Measurements from ENCODE around the gene SLC46A1.

Gene SLC46A1

DNA sequence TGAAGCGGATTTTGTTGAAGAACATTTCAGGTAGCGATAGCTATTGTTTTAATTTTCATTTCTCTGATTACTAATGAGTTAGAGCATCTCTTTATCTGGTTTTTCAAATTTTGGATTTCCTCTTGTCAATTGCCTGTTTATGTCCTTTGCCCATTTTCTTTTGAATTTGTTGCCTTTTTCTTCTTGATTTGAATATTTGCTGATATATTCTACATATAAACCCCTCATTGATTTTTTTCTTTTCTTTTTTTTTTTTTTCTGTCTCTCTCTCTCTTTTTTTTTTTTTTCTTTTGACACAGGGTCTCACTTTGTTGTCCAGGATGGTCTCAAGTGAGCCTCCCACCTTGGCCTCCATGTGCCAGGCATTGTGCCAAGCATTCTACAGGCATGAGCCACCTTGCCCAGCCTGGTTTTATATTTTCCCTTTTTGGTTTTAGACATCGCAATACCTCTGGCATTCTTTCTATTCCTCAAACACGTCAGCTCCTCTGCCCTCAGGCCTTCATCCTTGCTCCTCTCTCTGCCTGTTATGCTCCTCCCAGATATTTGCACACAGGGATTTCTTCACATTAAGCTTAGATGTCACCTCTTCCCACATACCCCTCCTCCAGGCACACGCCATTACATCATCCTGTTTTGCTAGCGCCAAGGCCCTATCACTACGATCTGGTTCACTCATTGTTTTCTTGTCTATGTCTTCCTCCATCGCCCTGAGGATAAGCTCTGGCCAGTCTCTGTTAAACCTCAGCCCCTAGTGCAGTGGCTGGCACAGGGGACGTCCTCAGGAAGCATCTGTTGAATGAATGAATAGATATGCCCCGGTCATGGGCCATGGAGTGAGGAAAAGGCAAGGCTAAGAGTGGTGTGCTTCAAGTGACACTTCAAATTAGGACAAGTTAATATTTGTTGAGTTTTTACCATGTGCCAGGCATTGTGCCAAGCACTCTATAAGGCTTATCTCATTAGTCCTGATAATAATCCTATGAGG lies 25.9 kb downstream of the SLC46A1 start:
- no peak for DNase-seq

- no peak for DNase-seq
Measured at GRCh38 chr17:28372945-28373274, 33.1 kb downstream of the SLC46A1 start.

- DNase-seq: no peak
Measured at GRCh38 chr17:28372203-28372944, 33.6 kb downstream of the SLC46A1 start.

DNA sequence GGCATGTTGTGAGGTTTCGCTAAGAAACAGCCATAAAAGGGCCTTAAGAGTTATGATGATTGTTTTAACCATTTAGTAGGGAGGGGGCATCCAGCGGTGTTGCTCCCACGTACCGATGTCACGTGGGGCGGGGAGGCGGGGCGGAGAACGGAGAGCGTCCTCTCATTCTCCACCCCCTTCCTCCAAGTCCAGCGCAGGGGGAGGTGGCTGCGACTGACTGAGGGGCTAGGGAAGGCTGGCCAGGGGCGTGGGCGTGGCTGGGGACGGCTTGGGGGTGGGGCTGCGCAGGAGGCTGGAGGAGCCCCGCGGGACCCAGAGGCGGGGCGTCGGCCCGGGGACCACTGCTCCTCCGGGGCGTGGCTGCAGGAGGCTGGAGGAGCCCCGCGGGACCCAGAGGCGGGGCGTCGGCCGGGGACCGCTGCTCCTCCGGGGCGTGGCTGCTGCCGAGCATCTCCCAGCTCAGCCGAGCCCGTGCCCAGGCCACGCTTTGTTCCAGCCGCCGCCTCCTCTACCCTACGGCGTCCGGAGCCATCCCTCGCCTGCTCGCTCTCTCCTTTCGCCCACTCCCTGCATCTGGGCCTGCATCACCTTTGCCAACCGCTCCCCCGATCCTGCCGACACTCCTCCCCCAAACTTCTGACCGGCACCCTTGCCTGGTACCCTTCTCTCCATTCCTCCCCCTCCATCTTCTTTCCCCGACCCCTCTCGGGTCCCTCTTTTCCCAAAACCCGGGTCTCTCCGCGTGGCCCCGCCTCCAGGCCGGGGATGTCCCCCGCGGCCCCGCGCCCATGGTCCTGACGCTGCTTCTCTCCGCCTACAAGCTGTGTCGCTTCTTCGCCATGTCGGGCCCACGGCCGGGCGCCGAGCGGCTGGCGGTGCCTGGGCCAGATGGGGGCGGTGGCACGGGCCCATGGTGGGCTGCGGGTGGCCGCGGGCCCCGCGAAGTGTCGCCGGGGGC lies 34.5 kb downstream of the SLC46A1 start, which contains the start of gene SARM1:
TSS of gene SARM1 (plus strand) at position 450 of the 958 bp plus-strand sequence. CDS start at position 789, 339 bp downstream.
- peak; percentile 38 for DNase-seq

- no peak for DNase-seq
Measured at GRCh38 chr17:28370744-28371103, 35.3 kb downstream of the SLC46A1 start.

DNA sequence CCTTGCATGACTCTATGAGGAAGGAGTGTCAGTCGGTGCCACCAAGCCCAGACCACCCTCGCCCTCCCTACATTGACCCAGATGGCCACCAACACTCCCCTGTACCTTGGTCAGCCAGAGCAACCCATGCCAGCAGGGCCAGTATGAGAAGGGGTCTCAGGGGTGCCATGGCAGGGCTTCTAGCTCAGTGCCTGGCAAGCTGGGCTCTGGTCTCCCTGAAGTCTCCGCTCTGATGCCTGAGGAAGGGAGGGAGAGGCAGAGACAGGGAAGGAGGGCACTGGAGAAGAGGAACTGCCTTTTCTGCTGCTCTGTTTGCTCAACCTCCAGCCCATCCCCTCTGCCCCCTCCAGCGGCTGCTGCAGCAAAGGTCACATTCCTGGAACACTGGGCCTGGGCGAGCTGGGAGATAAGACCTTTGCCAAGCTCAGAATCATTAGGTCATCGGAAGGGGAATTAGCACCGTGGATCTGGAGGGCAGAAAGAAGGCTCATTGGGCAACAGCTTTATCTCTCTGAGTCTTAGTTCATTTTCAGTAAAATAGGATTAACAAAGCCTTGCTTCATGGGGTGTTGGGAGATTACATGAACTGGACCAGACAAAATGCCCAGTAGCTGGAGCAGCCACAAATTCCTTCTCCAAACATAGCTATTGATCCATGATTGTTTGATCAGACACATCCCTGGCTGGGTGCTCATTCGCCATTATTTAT lies 35.8 kb downstream of the SLC46A1 start, which contains the start of gene VTN:
TSS of gene VTN (minus strand) at position 273 of the 709 bp plus-strand sequence. CDS start at position 169, 104 bp downstream.
- no peak for DNase-seq

GRCh38 chr17:28369684-28370034 lies 36.4 kb downstream of the SLC46A1 start:
- no peak for DNase-seq

- no peak for DNase-seq
Measured at GRCh38 chr17:28368915-28369683, 36.9 kb downstream of the SLC46A1 start.

- no peak for DNase-seq
Measured at GRCh38 chr17:28368306-28368831, 37.6 kb downstream of the SLC46A1 start.

GRCh38 chr17:28367641-28368305 lies 38.2 kb downstream of the SLC46A1 start:
- no peak for DNase-seq

- no peak for DNase-seq
Measured at GRCh38 chr17:28366605-28367004, 39.4 kb downstream of the SLC46A1 start.

DNA sequence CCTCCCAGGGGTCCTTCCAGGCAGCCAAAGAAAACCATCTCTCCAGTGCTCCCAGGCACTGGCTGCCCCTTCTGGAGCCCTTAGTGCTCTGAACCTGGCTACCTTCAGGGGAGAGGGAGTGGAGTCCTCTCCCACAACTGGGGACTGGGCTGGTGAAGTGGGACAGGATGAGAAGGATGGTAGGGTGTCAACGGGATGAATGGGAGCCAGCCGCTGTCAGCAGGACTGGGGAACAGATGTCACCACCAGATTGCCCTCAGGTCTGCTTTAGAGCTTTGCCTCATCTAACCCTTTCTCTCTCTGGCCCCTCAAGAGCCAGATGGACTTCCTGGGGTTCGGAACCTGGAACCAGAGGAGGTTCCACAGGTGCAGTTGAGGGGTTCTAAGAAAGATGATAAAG lies 40.5 kb downstream of the SLC46A1 start:
- DNase-seq: no peak

GRCh38 chr17:28364665-28365363 lies 41.2 kb downstream of the SLC46A1 start, which contains the start of gene SEBOX:
TSS of gene SEBOX (minus strand) at chr17:28365199. CDS start at chr17:28365151, 48 bp downstream.
- DNase-seq: no peak

DNA sequence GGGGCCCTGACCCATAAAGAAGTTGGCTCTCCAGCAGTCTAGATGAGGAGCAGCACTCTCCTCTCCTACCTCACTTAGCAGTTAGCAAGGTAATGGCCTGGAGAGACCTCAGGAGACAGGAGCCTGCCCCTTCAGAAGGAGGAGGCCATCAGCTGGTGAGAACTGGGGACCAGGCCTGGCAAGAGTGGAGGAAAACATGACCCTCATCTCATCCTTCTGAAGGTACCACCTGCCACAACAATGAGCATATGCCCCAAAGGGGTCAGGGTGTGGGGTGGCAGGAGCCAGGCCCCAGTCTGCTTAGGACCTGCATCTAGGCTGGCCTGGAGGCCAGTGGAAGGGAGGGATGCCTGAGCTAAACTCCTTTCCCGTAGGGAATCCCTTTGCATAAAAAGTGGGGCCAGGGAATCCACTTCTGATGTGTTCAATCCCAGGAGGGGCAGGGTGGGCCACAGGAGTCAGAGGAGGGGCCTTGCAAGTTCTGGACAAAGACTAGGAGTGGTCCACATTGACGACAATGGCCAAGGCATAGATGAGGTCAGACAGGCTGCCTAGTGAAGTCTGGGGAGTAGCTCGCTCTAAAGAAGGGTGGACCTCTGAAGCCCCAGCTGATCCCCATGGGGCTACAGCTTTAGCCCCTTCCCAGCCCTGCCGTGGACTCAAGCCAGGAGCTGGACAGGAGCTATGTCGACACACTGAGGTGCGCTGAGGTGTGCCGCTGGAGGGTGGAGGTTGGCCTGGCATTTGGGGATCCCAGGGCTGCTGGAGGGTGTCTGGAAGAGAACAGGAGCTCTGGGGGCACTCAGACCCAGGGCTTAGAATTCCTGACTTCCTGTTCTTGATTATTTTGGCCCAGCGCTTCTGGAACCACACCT lies 42.0 kb downstream of the SLC46A1 start:
- no peak for DNase-seq

- no peak for DNase-seq
Measured at GRCh38 chr17:28363186-28363585, 42.8 kb downstream of the SLC46A1 start.

- DNase-seq: no peak
Measured at GRCh38 chr17:28357901-28358197, 48.2 kb downstream of the SLC46A1 start.

DNA sequence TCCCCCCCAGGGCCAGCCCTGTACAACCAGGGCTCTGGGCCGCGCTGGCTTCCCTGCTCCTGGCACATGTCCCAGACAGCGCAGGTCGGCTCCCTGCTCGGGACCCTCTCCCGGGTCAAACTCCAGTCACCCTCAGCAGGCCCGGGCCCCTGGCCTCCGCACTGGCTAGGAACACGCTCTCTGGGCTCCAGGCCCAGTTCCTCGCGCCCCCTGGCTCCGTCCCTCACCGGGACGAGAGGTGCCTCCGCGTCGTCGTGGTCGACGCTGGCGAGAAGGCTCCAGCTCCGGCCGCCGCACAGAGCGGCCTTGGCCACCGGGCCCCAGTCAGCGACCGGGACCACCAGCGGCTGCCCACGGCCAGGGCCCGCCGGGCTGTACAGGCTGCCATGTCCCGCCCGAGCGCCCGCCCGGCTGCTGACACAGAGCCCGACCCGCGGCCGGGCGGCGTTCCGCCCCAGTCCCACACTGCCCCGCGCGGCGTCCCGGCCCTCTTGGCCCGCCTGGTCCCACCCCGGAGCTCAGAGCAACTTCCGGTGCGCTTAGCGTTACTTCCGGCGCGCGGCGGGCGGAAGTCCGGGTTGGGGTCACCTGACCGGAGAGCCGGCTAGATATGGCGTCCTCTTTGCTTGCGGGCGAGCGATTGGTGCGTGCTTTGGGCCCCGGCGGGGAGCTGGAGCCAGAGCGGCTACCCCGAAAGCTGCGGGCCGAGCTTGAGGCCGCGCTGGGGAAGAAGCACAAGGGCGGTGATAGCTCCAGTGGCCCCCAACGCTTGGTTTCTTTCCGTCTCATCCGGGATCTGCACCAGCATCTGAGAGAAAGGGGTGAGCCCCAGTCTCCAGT lies 48.7 kb downstream of the SLC46A1 start, which contains the start of gene POLDIP2:
TSS of gene POLDIP2 (minus strand) at position 467 of the 840 bp plus-strand sequence. CDS start at position 388, 79 bp downstream.
- no peak for DNase-seq

- no peak for DNase-seq
Measured at GRCh38 chr17:28350271-28350670, 55.7 kb downstream of the SLC46A1 start.

All from NCI-H1417 treated with DMSO at 0.1 percent for 48 hours (cell line).